HG02642 (cell line): ENCODE data around the gene C5orf47.

Source experiments
- ATAC-seq: cut with Tn5 transposase; IDR thresholded peaks from one replicate; pipeline ENCODE4 v1.9.1; 2021; ENCODE audit warnings: mild to moderate bottlenecking; ENCODE audit not compliant: unreplicated experiment, poor library complexity

The C5orf47 gene

DNA sequence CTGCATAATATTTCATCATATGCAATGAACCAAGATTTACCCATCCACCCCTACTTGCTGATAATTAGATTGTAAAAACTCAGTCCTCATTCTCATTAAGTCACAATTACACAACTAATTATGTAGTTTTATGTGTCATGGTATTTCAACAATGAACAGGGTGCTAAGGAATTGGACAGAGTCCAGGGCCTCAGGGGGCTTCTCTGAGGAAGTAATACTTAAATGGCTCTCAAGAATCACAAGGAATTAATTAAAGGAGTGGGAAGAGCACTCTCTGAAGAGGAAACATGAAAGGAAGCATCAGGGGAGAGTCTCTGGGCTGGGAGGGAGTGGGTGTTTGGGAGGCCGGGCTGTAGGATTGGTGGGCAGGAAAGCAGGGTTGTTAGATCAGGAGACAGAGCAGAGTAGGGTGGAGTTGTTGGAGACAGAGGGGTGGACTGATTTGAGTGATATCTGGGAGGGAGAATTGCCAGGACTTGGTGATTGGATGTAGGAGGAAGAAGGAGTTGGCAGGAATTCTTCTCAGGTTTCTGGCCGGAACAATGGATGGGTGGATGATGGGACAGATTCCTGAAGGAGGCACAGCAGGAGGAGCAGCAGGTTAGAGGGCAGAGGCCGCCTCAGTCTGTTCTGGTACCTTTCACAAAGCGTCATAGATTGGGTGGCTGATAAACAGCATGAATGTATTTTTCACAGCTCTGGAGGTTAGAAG is 33.6 kb downstream of the C5orf47 start:
- ATAC-seq, result no peak

DNA sequence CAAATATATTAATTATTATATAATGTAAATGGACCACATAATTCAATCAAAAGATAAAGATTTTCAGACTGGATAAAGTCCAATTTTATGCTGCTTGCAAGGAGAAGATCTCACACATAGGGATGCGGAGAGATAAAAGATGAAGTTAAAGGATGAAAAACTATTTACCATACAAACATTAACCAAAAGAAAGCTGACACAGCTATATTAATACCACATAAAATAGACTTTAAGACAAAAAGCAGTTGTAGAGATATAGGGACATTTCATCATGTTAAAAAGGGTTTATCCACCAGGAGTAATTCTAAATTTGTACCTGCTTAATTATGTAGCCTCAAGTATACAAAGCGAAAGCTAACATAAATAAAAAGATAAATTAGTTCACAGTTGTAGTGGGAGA is 41.3 kb downstream of the C5orf47 start:
- no peak for ATAC-seq

DNA sequence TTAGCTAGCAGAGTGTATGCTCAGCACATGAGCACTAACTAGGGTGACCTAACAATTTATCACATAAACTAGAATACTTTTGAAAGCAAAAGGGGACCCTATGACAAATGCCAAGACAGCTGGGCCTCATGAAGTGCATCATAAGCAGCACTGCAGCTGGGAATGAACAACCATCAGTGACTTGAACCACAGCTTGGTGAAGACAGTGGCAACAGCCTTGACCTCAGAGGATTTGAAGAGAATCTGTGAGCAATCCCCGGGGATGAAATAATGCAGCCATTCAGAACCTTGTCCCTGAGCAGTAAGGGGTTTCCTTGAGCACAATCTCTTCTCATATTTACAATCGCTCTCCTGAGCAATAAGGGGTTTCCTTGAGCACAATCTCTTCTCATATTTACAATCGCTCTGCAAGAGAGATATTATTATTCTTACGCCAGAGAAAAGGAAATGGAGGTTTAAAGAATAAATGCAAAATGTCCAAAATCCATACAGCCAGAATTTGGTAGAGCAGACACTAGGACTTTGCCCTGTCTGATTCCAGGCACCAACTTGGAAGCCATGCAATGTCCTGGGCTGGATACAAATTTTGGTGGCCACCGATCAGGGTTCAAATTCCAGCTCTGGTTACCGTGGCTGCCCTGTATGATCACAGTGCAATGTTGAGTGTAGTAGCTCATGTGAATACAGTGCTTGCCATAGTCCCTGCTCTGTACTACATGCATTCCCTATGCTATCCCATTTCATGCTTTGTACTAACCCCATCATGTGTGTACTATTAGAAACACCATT is 55.7 kb downstream of the C5orf47 start:
- no peak for ATAC-seq

DNA sequence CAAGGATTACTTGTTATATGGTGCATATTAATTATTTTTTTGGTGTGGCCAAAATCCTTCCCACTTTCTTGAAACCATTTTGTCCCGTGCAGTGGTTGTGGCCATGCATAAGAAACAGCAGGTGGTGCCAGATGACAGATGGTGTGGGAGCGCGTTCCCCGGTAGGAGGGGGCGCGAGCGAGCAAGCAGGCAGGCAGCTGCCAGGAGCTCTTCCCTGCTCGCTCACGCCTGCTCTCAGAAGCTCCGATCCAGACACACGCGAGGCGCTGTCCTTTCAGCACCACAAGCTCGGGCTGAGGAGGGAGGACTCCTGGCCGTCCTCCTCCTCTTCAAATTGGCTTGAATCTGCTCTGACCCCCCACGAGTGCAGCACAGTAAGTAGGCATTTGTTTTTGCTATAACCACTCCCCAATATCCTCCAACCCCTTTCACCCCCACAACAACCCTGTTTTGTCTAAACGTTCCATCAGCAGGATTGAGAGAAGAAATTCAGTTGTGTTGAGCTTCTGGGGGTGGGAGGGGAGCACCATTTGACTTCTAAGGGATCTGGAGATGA is 56.6 kb downstream of the C5orf47 start, which contains the start of gene NSG2:
Gene NSG2, plus strand, starts transcription at position 237 of the 556 bp plus-strand sequence. CDS start 1,050 bp downstream, outside the sequence.
- ATAC-seq, result peak; percentile 83

DNA sequence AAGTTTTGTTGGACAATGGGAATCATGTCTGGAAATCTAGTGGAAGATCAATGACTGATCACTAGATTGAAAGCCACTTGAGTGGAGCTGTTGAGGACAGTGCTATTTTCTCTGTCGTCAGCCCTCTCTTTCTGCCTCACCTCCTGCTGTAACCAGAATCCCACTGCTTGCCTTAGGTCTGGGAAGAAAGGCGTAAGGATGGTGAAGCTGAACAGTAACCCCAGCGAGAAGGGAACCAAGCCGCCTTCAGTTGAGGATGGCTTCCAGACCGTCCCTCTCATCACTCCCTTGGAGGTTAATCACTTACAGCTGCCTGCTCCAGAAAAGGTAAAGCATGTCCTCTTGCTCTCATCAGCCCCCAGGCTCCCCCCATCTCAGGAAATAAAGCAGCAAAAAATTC is 57.6 kb downstream of the C5orf47 start:
- ATAC-seq, result no peak

DNA sequence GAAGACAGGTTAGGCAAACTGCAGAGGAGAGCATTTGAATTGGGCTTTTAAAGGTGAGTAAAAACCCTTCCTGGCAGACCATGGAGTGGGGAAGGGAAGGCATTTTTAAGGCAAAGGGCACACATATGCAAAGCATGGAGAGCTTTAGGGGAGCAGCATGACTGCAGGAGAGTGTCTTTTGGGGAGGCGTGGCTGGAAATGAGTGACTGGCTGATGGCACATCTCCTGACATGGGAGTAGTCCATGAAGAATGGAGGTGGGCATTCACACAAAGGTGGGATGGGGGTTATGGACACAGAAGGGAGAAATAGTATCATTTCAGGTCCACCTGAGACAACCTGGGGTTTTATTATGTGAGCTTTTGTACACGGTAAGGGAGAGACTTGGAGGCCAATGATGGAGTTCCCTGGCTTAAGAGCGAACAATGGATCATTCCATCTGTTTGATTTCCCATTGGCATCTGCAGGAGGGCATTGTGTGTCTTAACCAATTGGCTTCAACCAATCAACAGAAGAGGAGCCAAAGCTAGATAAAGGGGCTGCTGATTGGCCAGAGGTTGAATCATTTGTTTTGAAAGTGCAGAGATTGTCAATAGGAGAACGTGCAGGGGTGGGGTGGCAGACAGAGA is 58.6 kb downstream of the C5orf47 start:
- ATAC-seq, result no peak

DNA sequence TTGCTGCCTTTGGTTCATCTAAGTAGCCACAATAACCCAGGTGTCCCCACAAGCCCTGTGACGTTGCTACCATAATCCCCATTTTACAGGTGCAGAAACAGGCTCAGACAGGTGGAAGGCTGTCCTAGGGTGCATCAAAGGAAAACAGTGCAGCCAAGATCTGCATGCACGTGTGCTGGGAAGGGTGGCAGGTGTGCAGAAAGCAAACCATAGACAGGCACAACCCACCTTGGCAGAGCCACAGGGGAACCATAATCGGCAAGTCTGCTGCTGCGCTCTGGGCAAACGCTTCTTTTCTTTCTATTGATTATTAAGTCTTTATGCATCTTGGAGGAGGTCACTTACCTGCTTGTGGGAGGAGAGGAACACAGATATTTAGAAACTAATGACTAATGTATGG is 63.7 kb downstream of the C5orf47 start:
- ATAC-seq, result no peak

DNA sequence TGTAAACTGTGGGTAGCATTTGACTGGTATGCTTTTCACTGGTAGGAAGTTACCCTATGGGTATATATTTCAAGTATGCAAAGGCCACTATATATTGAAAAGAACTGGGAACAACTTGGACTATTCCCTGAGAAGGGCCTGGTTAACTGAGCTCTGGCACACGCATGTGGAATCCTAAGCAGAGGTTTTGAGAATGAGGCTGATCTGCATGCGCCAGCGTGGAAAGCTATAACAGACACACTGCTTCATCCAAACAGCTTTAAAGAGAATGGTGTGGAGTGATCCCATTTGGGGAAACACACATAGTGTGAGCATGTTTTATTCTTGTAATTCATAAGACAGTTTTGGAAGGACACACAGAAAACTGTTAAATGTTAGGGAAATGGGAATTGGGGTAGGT is 64.9 kb downstream of the C5orf47 start:
- no peak for ATAC-seq
